ENCODE measurements around the gene FAM117A.

The FAM117A gene

GRCh38 chr17:49763735-49764558 is at the start of gene FAM117A:
FAM117A (minus strand) TSS chr17:49764131; CDS start chr17:49764087, 44 bp downstream.
- peak; percentile 94 for DNase-seq

- DNase-seq, result no peak
These were observed 45.1 kb upstream of the FAM117A start for GRCh38 chr17:49809056-49809455.

- DNase-seq, result no peak
These were observed 34.8 kb upstream of the FAM117A start for GRCh38 chr17:49798738-49799137.

GRCh38 chr17:49798182-49798581 is 34.3 kb upstream of the FAM117A start:
- DNase-seq, result no peak

- DNase-seq, result no peak
These were observed 31.4 kb upstream of the FAM117A start for GRCh38 chr17:49795372-49795771.

GRCh38 chr17:49793309-49793708 is 29.4 kb upstream of the FAM117A start:
- DNase-seq, result no peak

GRCh38 chr17:49789243-49789578 is 25.3 kb upstream of the FAM117A start:
- no peak for DNase-seq

- peak; percentile 97 for DNase-seq
These were observed 24.7 kb upstream of the FAM117A start, which contains the start of gene KAT7 for GRCh38 chr17:49788478-49789242. KAT7 (plus strand) TSS chr17:49788681; CDS start chr17:49788835, 154 bp downstream.

- DNase-seq, result peak; percentile 13
These were observed 24.1 kb upstream of the FAM117A start for GRCh38 chr17:49787884-49788477.

- no peak for DNase-seq
These were observed 20.7 kb upstream of the FAM117A start for GRCh38 chr17:49784636-49785035.

GRCh38 chr17:49783791-49784190 is 19.9 kb upstream of the FAM117A start:
- no peak for DNase-seq

- no peak for DNase-seq
These were observed 19.3 kb upstream of the FAM117A start for GRCh38 chr17:49783071-49783715.

- DNase-seq, result peak; percentile 8
These were observed 15.9 kb upstream of the FAM117A start for GRCh38 chr17:49779739-49780231.

GRCh38 chr17:49779156-49779738 is 15.3 kb upstream of the FAM117A start:
- no peak for DNase-seq

- DNase-seq, result no peak
These were observed 13.6 kb upstream of the FAM117A start for GRCh38 chr17:49777563-49777962.

GRCh38 chr17:49776551-49777300 is 12.8 kb upstream of the FAM117A start:
- DNase-seq, result no peak

GRCh38 chr17:49775546-49776260 is 11.8 kb upstream of the FAM117A start:
- DNase-seq, result no peak

GRCh38 chr17:49766918-49767530 is 3.1 kb upstream of the FAM117A start:
- DNase-seq, result no peak

- DNase-seq, result no peak
These were observed 739 bp upstream of the FAM117A start for GRCh38 chr17:49764559-49765180.

Measured in activated CD4-positive, alpha-beta T cell treated with anti-CD3 and anti-CD28 coated beads, Interleukin-2, amount 50 U/mL, for 1 hour (primary cell).